LNCaP clone FGC (cell line): Measurements from ENCODE around the gene SEC31B.

Experiments
- DNase-seq: peaks from one replicate; pipeline ENCODE4 v3.0.0-alpha.2; 2011; ENCODE audit warnings: low read depth
- H3K4me3 ChIP-seq: 2 replicates; pipeline ENCODE4 v1.5.1; 2011; ENCODE audit warnings: mild to moderate bottlenecking, low read depth, low read length, control low read depth
- TF ChIP-seq, protein P1 (sequence below): IDR thresholded peaks from 2 replicates; pipeline ENCODE4 v1.5.1; 2012; ENCODE audit warnings: mild to moderate bottlenecking; ENCODE audit not compliant: control insufficient read depth, insufficient read depth; ENCODE audit errors: extremely low read depth

SEC31B gene, protein sequence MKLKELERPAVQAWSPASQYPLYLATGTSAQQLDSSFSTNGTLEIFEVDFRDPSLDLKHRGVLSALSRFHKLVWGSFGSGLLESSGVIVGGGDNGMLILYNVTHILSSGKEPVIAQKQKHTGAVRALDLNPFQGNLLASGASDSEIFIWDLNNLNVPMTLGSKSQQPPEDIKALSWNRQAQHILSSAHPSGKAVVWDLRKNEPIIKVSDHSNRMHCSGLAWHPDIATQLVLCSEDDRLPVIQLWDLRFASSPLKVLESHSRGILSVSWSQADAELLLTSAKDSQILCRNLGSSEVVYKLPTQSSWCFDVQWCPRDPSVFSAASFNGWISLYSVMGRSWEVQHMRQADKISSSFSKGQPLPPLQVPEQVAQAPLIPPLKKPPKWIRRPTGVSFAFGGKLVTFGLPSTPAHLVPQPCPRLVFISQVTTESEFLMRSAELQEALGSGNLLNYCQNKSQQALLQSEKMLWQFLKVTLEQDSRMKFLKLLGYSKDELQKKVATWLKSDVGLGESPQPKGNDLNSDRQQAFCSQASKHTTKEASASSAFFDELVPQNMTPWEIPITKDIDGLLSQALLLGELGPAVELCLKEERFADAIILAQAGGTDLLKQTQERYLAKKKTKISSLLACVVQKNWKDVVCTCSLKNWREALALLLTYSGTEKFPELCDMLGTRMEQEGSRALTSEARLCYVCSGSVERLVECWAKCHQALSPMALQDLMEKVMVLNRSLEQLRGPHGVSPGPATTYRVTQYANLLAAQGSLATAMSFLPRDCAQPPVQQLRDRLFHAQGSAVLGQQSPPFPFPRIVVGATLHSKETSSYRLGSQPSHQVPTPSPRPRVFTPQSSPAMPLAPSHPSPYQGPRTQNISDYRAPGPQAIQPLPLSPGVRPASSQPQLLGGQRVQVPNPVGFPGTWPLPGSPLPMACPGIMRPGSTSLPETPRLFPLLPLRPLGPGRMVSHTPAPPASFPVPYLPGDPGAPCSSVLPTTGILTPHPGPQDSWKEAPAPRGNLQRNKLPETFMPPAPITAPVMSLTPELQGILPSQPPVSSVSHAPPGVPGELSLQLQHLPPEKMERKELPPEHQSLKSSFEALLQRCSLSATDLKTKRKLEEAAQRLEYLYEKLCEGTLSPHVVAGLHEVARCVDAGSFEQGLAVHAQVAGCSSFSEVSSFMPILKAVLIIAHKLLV

DNA sequence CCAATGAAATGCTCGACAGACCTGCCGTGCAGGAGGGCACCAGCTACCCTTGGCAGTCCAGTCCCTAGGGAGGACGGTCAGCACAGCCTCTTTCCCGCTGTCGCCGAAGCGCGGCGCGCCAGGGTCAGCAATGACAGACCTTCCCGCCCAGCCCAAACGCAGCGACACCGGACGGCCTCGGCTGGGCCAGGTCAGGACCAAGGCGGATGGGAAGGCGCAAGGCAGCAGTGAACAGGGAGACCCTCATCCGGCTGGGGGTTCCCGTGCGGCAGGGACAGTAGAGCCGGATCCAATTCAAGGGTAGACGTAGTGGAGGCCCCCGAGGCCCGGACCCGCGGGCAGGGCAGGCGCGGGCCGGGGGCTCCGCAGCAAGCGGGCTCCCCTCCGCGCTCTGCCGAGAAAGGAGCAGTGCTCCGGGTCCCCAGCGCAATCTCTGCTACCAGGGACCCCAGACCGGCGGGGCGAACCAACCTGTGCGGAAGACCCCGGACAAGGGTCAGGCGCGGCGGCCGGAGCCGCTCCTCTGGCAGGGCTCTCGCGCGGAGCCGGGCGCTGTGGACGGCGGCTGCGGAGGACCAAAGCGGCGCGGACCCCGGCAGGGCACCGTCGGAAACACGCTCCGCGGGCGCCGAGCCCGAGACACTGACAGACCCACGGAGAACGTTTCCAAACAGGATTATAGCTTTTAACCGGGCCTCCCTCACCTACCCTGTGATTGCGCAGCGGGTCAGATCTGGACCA, at the start of gene SEC31B:
Gene SEC31B (minus strand): TSS at position 551 of the 741 bp plus-strand sequence. CDS start 2,909 bp downstream, outside the sequence.
- H3K4me3 ChIP-seq = no peak within 1 kb of the TSS
- TF ChIP-seq, protein P1, sequence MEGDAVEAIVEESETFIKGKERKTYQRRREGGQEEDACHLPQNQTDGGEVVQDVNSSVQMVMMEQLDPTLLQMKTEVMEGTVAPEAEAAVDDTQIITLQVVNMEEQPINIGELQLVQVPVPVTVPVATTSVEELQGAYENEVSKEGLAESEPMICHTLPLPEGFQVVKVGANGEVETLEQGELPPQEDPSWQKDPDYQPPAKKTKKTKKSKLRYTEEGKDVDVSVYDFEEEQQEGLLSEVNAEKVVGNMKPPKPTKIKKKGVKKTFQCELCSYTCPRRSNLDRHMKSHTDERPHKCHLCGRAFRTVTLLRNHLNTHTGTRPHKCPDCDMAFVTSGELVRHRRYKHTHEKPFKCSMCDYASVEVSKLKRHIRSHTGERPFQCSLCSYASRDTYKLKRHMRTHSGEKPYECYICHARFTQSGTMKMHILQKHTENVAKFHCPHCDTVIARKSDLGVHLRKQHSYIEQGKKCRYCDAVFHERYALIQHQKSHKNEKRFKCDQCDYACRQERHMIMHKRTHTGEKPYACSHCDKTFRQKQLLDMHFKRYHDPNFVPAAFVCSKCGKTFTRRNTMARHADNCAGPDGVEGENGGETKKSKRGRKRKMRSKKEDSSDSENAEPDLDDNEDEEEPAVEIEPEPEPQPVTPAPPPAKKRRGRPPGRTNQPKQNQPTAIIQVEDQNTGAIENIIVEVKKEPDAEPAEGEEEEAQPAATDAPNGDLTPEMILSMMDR = no peak
- no peak for DNase-seq

DNA sequence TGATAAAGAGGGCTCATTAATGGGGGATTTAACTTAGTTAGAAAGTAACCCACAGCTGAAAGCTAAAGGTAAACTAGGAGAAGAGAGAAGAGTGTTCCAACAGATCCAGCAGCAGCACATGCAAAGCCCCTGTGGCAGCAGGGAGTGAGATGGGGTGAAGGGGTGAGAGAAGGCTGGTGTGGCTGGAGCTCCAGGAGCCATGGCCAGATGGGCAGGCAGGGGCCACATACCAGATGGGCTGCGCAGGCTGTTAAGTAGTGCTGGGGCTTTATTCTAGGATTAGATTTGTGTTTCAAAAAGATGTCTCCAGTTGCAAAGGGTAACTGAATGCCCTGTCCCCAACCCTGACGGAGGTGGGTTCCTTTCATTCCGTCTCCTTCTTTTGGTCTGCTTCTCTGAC, 49.3 kb upstream of the SEC31B start:
- no peak overlapping the region for H3K4me3 ChIP-seq
- DNase-seq = no peak
- TF ChIP-seq, protein P1 = no peak

DNA sequence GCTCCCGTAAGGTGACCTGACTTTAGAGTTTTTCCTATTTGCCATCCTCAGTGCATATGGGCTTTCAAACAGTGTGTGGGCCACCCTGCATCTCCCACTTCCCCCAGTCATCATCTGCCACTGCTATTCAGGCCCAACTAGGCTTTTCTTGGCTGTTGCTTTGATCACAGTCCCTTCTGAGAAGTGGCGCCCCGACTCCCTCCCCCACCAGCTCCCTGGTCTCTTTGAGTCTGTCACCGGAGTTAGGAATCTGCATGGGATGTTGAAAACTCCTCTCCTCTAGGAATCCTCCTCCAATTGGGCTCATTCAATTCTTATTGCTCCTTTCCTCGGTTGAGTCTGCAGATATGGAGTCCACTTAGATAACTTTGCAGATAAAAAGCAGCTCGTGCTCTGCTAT, 48.2 kb upstream of the SEC31B start:
- no peak for DNase-seq
- TF ChIP-seq, protein P1 = no peak
- no peak overlapping the region for H3K4me3 ChIP-seq

DNA sequence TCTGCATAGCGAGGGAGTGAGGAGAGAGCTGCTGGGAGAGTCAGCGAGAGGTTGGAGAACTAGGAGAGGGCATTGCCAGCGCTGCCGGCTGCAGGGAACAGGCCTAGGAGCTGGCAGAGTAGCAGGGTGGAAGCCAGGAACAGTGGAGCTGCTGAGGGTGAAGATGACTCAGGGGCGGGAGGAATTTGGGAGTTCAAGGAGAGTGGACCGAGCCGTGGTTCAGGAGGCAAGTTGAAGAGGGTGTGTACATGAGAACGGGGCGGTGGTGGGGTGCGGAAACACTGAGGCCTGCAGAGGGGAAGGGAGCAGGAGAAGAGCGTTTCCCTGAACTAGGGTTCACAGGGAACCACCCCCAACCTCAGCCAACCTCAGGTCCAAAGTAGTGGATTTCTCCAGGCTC, 47.6 kb upstream of the SEC31B start:
- no peak overlapping the region for H3K4me3 ChIP-seq
- DNase-seq = no peak
- TF ChIP-seq, protein P1 = no peak

DNA sequence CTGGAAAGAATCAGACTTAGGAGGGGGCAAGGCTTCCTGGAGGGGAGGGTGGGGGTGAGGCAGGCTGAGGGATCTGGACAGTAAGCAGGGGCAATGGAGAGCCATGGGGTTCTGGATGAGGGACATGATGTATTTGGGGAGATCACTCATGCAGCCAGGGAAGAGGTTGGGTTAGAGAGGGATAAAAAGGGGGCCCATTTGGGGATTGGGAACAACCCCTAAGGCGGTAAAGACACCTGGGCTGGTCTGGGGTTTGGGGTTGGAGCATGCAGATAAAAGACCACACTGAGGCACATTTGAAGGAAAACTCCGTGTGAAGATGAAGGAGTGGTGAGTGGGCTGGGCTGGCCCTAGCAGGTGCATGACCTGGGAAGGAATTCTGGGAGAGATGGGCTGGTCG, 46.9 kb upstream of the SEC31B start:
- DNase-seq = no peak
- TF ChIP-seq, protein P1 = no peak
- no peak overlapping the region for H3K4me3 ChIP-seq
